NK-92 (cell line): Measurements from ENCODE around the gene AGMO.
"Not testable (repeated sequence)": the region's sequence is repeated elsewhere in the genome, so short reads cannot be mapped to it uniquely, and the experiment has no call there.

Experiments used
- DNase-seq: peaks from one replicate; lab custom pipeline; 2025; ENCODE audit not compliant: unreplicated experiment; lab: John Stamatoyannopoulos, UW

The AGMO gene

DNA sequence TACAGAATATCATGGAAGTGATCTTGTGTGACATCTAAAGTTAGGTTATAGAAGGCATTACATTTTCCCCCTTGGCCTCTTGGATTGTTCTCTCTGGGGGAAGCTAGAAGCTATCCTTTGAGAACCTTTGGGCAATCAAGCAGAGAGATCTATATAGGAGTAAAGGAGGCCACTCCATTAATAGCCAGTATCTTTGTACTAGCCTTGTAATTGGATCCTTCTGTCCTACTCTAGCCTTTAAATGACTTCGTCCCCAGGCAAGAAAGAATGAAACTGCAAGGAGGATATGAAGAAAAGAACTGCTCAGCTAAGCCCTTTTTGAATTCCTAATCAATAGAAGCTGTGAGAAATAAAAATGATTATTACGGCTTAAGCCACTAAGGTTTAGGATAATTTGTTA, 230.9 kb downstream of the AGMO start:
- no peak for DNase-seq

DNA sequence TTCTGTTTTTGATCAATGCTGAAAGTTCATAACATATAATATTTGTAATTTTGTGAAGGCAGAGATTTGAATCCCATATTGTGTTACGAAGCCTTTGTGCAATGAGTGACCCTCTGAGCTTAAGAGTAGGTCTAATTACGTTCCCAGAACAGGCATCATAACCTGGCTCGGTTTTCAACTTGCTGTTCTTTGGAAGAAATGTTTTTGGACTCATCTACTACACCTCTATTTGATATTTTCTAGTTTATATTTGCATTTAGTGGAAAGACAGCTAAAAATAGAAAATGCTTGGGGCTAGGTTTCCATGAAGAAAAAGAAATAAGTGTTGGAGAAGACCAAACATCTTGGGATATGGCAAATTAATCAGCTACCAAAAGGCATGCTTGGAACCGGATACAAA, 234.8 kb downstream of the AGMO start:
- no peak for DNase-seq

DNA sequence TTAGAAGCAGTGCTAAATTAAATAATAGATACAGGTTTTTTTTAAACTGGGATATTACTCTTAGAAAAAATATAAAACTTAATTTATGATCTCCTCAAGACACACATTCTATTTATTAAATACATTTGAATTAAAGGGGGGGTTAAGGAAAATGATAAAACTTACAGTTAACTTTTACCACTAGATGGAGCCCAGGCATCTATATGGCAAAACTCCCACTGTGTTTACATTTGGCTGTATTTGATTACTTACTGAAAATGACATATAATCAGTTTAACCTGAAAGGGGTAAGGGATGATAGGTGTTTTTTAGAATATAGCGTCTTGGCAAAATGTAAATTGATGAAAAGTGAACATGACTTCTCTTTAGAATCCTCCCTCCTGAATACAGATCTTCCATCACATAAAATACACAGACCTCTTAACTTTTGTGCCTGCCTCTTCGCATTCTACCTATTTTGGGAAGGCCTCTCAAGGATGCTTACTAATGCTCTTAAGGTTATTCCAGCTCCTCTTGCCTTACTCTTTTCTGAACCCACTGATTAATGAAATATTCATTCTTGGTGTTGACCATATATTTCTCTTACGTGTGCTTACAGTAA, 235.7 kb downstream of the AGMO start:
- no peak for DNase-seq

DNA sequence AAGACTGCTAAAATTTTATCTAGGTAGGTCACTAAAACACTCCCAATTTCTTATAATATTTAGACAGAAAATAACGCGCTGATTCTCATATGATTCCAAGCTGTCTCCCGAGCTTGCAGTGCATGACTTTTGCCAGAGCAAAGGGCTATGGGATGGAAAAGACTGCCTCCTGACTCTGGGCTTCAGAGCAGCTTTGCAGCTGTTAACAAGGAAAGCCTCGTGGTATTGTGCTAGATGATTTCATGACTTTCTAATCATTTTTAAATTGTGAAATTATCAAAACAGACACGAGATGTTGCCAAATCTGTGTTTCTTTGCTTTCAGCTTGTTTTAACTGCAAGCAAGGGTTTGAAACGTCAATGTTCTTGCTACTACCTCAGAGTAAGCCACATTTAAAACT, 238.3 kb downstream of the AGMO start:
- no peak for DNase-seq

DNA sequence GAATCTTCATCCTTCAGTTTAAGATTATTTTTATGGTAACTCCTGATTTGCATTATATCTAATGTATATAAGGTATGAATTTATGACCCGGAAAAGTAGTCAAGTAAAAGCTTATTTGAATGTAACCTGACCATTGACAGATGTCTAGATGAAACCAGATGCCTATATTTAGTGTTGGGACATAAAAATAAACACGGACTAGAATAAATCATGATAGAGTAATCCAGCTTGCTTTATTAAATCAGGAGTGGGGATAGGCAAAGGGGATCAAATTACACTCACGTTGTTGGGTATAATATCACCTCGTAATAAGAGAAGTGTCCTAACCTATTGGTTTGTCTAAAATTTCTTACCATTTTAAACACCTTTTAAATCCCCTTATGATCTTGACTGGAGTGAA, 244.6 kb downstream of the AGMO start:
- DNase-seq = no peak

DNA sequence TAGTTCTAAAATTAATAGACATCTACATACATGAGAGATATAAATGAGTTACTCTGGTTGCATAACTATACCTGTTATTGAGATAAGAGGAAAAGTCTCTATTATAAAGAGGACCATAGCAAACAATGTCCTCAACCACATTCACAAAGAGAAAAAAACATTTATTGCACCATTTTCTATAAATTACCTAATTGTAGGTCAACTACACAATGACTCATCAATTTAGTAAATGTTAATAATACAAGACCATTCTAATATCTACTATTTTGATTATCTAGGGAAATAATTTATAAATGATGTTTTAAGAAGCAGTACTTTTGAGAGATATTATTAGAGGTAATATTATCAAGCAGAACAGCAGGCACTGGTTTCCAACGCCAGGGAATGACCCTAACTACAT, 246.1 kb downstream of the AGMO start:
- DNase-seq = no peak

DNA sequence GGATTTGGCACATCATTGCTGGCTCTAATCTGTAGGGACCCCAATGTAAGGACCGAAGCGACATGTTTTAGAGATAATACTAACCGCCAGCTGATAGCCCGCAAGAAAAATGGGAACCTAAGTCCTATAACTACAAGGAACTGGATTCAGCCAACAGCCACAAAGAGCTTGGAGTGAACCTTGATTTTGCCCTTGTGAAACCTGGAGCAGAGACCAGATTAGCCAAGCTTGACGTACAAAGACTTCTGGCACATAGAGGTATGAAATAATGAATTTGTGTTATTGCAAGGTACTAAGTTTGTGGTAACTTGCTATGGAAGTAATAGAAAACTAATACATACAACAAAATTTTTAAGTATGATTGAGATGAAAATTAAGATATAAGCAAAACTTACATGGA, 246.9 kb downstream of the AGMO start:
- no peak for DNase-seq

DNA sequence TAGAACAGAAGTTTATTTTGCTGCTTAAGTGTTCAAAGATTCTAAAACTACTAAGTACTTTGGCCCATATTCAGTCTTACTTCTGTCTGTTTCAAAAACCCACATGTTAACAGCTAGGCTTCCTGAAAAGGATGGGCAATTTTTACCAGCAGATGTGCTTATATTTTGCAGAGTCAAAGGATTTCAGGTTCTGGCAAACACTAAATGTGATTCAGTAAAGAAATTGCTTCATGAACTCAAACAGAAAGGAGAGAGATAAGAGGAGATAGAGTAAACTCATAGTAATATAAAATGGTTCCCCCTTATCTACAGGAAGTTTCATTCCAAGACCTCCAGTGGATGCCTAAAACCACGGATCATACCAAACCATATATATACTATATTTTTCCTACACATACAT, 248.5 kb downstream of the AGMO start:
- no peak for DNase-seq

DNA sequence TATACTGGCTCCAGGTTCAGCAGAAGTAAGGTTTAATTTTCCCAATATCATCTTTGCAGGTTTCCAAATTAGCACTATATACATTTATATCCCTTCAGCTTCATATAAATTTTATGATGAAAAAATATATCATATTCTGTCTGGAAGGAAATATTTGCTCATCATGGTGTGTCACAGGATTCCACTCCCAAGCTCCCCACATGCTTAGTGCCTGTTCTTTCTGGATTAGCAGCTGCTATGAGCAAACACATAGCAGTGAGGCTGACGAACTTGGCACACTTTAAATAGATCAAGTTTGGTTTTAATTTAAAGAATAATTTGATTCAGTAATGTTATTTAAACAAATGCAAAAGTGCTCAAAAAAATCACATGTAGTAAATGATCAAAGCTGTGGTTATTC, 251.9 kb downstream of the AGMO start:
- DNase-seq = no peak

DNA sequence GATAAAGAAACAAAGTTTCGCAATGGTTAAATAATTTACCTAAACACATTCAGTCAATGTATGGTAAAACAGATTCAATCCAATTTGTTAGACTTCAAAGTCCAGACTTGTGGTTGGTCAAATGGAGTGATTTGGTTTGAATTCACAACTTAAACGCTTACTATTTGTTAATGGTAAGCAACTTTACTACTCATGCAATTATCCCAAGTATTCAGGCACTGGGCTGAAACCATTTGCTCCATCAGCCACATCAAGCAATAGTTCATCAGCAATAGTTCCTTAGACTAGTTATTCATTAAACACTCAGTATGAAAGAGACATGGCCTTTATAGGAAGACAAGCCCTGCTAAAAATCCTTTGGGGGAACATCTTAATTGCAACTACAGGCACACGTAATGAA, 253.0 kb downstream of the AGMO start:
- DNase-seq = no peak

DNA sequence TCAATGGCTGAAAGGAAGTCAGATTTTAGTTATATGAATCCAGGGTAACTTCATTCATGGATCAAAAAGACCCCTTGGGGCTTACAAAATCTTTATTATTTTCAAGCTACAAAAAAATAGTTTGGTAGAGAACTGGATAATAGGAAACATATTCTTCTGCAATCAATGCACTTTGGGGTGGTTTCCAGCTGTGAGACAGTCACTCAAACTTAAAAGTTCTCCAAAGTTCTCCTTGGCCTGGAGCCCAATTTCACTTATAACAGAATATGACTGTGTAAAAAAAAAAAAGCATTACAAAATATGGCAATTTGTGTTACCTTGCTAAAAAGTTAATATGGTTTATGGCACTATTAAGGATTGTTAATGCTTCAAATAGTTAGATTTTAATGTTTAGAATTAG, 255.5 kb downstream of the AGMO start:
- DNase-seq = no peak

DNA sequence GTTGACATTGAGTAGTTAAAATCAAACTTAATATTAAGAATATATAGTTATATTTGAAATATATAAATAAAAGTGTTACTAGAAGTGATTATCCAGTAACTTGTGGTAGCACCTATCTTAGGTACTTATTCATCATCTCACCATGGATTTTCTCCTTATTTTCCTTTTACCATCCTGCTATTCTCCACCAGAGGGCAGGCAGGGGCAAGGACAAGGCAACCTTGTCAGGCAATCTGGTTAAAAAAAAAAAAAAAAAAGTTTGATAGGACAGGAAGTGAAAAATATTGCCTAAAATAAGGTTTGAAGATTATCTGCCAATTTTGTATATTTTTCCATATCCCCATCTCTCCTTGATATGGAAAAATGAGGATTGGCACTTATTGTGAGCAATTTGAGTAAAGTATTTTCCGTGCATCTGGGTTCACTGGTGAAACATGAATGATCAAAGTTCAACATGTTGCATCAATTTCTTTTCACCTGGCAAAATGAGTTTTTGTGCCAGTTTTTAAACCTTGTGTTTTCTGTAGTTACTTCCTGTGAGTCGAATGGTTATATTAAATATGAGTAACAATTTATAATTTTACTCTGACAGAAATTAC, 256.7 kb downstream of the AGMO start:
- no peak for DNase-seq

DNA sequence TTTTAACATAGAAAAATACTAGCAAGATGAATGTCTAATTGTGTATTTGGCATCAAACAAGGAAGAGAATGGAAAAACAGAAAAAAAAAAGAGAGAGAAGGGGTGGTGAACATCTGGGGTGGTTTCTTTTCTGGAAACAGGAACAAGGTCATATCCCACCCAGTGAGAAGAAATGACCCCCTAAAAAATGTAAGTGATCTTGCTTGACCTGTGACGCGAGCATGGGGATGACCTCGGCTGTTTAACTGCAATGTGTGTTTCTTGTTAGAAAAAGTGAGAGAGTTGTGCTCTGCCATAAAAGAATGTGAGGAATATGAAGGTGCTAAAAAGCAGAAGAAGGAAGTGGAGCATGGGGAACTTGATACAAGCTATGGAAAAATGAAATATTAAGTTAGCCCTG, 258.5 kb downstream of the AGMO start:
- DNase-seq = no peak

DNA sequence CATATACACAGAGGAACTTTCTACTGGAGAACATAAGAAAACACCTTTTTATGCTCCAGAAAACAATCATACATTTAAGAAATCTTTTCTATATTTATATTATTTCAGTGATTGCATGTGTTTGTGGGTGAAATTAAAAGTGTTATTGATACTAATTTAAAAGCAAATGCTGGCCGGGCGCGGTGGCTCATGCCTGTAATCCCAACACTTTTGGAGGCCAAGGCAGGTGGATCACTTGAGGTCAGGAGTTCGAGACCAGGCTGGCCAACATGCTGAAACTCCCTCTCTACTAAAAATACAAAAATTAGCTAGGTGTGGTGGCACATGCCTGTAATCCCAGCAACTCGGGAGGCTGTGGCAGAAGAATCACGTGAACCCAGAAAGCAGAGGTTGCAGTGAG, 260.8 kb downstream of the AGMO start:
- not testable (repeated sequence) for DNase-seq

DNA sequence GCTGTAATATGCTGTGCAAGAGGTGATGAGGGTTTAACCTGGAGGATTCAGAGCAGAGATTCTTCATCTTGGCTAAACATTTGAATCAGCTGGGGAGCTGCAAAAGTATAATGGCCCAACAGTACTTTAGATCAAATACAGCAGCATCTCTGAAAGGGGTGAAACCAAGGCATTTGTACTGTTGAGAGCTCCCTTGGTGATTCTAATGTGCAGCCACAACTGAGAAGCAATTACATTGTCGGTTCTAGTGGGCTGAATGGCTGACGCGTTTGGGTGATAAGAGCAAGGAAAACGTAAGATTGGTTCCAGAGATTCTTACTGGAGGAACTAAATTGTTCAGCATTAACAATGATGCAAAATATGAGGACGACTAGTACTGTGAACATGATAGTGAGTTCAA, 269.7 kb downstream of the AGMO start:
- no peak for DNase-seq

DNA sequence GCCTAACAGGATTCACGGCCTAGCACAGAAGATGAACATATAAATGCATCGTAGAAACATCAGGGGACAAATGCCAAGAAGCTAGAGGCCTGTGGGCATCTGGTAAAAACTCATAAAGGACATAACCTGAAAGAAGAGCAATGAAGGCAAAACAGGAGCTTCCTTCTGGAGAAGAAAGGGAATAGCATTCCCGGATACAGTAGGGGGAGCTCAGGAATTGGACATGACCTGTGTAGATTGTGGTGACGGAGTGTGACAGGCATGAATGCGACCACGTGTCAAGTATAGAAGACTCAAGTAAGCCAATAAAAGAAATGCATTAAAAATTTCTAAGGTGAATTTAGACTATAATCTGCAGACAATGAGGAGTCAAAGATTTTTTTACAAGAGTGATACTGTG, 270.1 kb downstream of the AGMO start:
- DNase-seq = no peak

DNA sequence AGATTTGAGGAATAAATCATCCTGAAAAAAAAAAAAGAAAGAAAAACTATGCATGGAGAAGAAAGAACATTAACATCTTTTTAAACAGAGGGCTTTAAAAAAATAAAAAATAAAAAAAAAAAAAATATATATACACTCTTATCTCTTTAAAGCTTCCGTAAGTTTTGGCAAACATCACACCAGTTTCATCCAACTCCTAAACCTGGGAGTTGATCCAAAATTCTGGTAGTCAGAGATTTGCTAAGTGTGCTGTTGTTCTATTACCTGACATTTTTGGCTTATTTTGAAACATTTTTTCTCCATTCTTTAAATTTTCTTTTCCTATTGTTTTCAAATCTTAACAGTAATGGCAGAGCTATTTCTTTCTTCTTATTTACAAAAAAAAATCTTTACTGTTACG, 273.1 kb downstream of the AGMO start:
- DNase-seq = no peak

DNA sequence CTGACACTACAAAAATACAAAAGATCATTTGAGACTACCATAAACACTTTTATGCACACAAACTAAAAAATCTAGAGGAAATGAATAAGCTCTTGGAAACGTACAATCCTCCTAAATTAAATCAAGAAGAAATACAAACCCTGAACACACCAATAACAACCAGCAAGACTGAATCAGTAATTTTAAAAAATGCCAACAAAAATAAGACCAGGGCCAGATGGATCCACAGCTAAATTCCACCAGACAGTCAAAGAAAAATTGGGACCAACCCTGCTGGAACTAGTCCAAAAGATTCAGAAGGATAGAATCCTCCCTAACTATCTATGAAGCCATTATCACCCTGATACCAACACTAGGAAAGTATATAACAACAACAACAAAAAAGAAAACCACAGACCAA, 277.4 kb downstream of the AGMO start:
- DNase-seq = no peak

DNA sequence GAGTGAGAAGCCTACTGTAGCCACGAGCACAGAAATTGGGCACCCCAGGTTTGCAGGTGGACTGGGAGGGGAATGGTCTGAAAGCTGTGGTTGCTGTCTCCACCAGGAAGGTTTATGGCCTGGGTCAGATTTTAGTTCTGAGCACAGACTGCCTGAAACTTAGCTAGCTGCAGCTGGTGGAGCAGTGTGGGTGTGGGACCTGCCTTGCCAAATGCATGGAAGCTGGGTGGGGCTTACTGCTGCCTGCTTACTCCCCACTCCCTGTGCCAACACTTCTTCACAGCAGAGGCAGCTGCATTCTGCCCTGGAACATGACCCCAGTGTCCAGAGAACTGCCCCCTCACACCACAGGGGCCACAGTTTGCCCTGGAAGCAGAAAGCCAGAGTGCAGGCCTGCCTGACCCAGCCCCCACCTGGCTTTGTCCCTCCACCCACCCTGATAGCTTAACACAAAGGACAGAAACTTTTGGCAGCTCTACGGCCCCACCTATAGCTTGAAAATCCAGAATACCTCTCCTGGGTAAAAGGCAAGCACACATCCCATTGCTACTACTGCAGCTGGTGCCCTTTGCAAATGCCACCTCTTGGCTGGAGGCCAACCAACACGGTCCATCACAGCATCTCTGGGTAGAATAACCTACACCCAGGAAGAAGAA, 281.6 kb downstream of the AGMO start:
- no peak for DNase-seq

DNA sequence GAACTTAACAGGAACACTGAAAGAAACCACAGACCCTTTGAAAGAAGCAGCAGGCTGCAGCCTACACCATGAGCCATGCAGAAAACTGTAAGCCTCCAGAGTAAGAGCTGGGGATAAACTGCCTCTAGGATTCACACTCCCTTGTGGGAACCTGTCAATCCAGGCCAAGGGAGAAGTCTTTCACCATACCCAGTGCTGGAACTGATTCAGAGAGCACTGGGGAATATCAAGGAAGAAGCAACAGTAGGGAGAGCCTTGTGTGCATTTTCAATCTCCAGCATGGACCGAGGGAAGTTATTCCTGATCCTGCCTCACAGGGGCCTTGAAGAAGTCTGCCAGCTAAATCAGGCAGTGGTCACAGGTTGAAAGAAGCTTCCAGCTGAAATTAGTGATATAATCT, 282.2 kb downstream of the AGMO start:
- no peak for DNase-seq

DNA sequence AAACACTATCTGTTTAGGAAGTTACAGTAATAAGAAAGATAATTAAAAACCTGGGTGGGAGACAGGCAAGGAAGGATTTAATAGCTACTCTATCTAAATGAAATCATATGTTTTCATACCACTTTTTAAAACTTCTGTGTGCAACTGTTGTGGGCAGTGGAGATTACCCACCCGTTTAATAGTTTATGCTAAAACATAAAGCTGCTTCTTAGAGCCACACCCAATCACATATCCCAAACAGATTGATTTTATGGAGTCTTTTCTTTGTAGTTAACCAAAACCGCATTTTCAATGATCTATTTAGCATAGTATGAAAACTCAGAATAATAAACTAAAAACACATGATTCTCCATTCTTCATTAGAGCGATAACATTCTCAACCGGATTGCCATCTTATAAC, 304.1 kb downstream of the AGMO start:
- DNase-seq = no peak

DNA sequence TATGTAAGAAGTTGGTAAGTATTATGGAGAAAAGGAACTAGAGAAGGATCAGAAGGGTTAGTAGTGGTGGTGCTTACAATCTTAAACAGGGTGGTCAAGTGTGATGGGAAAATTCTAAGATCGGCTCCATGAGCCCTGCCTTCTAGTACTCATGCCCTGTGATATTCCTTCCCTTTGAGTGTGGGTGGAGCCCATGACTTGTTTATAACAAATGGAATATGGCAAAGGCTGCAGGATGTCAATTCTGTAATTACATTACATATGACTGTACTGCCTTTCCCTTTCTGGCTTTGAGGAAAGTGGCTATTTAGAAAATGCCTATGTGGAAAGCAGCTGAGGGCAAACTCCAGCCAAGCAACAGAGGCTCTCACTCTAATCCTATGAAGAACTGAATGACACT, 309.6 kb downstream of the AGMO start:
- no peak for DNase-seq

DNA sequence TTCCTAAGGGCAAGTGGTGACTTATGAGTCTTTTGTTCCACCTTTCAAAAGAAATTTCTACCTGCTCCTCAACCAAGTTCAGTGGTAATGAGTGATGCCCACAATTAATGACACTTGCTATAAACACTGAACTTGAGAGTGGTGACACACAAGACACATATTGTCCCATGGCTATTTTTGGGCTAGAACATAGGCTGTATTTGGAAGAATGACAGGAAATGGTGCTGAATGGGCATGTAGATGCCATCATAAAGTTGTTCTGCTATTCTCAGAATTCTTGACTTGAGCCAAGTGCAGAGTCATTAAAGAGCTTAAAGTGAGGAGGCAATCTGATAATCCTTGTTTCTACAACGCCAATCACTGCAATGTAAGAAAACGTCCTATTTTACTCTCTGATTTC, 313.3 kb downstream of the AGMO start:
- no peak for DNase-seq
